ENCODE results near the gene HOATZ.

DNA sequence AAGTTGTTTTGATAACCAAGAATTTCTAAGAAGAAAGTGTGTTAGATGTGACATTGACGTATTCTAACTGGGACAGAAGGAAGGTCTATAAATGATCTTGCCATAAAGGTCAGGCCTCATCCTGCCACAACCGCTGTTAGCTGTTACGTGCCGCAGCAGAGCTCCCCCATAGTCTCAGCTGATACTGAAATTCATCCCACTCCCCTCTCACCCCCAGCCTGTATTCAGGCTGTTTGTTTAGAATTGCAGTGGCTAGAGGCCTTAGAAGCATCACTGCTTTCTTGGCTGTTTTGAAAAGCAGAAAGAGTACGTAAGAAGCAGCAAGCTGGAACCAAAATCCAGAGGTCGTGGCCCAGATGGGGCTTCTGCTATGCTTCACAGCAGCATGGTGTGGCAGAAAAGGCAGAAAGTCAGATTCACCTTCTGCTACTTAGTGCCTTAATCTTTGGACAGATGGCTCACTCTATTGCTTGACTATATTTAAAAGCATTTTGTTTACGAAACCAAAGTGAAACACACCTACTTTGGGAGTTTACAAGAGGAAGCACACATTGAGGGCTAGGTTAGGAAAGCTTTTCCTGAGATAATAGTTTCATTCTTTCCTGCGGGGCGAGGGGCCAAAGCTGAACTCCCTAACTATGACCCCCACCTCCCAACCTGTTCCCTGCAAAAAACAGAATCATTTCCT is 25.0 kb downstream of the HOATZ start:
- TF ChIP-seq, protein P1, sequence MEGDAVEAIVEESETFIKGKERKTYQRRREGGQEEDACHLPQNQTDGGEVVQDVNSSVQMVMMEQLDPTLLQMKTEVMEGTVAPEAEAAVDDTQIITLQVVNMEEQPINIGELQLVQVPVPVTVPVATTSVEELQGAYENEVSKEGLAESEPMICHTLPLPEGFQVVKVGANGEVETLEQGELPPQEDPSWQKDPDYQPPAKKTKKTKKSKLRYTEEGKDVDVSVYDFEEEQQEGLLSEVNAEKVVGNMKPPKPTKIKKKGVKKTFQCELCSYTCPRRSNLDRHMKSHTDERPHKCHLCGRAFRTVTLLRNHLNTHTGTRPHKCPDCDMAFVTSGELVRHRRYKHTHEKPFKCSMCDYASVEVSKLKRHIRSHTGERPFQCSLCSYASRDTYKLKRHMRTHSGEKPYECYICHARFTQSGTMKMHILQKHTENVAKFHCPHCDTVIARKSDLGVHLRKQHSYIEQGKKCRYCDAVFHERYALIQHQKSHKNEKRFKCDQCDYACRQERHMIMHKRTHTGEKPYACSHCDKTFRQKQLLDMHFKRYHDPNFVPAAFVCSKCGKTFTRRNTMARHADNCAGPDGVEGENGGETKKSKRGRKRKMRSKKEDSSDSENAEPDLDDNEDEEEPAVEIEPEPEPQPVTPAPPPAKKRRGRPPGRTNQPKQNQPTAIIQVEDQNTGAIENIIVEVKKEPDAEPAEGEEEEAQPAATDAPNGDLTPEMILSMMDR (IDR thresholded peaks at IDR 0.05) = no peak
- no peak for TF ChIP-seq POLR2A (IDR thresholded peaks at IDR 0.05)

Data from testis (tissue), 2 donors.